ENCODE results near the gene NACC1.
A peak's percentile ranks its signal among the peaks of the same experiment; 100 is the strongest.

NACC1 gene

GRCh38 chr19:13100031-13100588 is 18.0 kb upstream of the NACC1 start:
- DNase-seq (ENCODE audit: low spot score), result no peak

GRCh38 chr19:13100841-13101589 is 17.0 kb upstream of the NACC1 start:
- no peak for DNase-seq (ENCODE audit: low spot score)

- no peak for DNase-seq (ENCODE audit: low spot score)
Measured at GRCh38 chr19:13101590-13102415, 16.3 kb upstream of the NACC1 start.

GRCh38 chr19:13102416-13102665 is 15.7 kb upstream of the NACC1 start:
- DNase-seq (ENCODE audit: low spot score), result no peak

- peak; percentile 69 for DNase-seq (ENCODE audit: low spot score)
Measured at GRCh38 chr19:13102666-13103580, 15.1 kb upstream of the NACC1 start, which contains the start of gene LYL1. Gene LYL1, minus strand, starts transcription at chr19:13102858. Its CDS starts 1,687 bp downstream, at chr19:13101171.

- DNase-seq (ENCODE audit: low spot score), result no peak
Measured at GRCh38 chr19:13103581-13104359, 14.3 kb upstream of the NACC1 start.

GRCh38 chr19:13104360-13104847 is 13.7 kb upstream of the NACC1 start:
- DNase-seq (ENCODE audit: low spot score), result no peak

GRCh38 chr19:13104848-13105711 is 13.0 kb upstream of the NACC1 start:
- no peak for DNase-seq (ENCODE audit: low spot score)

GRCh38 chr19:13109361-13110098 is 8.5 kb upstream of the NACC1 start:
- DNase-seq (ENCODE audit: low spot score), result no peak

GRCh38 chr19:13110099-13110610 is 7.9 kb upstream of the NACC1 start:
- DNase-seq (ENCODE audit: low spot score), result no peak

- no peak for DNase-seq (ENCODE audit: low spot score)
Measured at GRCh38 chr19:13112555-13112954, 5.5 kb upstream of the NACC1 start.

- DNase-seq (ENCODE audit: low spot score), result no peak
Measured at GRCh38 chr19:13115936-13116281, 2.2 kb upstream of the NACC1 start.

GRCh38 chr19:13116282-13117175 is 1.5 kb upstream of the NACC1 start, which contains the start of gene TRMT1:
Gene TRMT1, minus strand, starts transcription at chr19:13116740. Its CDS starts 341 bp downstream, at chr19:13116399.
- peak; percentile 89 for DNase-seq (ENCODE audit: low spot score)

GRCh38 chr19:13117176-13117771 is 790 bp upstream of the NACC1 start:
- DNase-seq (ENCODE audit: low spot score), result no peak

GRCh38 chr19:13118424-13119193 is 545 bp downstream of the NACC1 start:
- peak; percentile 53 for DNase-seq (ENCODE audit: low spot score)

- DNase-seq (ENCODE audit: low spot score), result no peak
Measured at GRCh38 chr19:13119627-13120026, 1.6 kb downstream of the NACC1 start.

All from SK-N-DZ (cell line).